GM10266 (cell line): ENCODE data around the gene TSEN2.

Experiments used
- DNase-seq: peaks from one replicate; pipeline ENCODE4 v3.0.0; 2012; ENCODE audit errors: extremely low spot score
- TF ChIP-seq, protein P1 (sequence below): IDR thresholded peaks from 2 replicates; pipeline ENCODE4 v1.5.1; 2012; ENCODE audit warnings: mild to moderate bottlenecking, low read depth; ENCODE audit not compliant: control insufficient read depth, insufficient read depth; ENCODE audit errors: missing control alignments

The TSEN2 gene

DNA sequence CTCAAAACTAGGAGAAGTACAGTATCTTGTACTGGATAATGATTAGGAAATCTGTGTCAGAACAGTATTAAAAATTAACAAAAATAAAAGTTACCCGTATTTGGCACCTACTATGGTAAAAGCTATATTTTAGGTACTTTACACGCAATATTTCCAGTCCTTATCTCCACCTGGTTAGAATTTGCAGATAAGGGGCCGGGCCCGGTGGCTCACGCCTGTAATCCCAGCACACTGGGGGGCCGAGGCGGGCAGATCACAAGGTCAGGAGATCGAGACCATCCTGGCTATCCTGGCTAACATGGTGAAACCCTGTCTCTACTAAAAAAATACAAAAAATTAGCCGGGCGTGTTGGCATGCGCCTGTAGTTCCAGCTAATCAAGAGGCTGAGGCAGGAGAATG is 32.6 kb downstream of the TSEN2 start:
- TF ChIP-seq, protein P1, sequence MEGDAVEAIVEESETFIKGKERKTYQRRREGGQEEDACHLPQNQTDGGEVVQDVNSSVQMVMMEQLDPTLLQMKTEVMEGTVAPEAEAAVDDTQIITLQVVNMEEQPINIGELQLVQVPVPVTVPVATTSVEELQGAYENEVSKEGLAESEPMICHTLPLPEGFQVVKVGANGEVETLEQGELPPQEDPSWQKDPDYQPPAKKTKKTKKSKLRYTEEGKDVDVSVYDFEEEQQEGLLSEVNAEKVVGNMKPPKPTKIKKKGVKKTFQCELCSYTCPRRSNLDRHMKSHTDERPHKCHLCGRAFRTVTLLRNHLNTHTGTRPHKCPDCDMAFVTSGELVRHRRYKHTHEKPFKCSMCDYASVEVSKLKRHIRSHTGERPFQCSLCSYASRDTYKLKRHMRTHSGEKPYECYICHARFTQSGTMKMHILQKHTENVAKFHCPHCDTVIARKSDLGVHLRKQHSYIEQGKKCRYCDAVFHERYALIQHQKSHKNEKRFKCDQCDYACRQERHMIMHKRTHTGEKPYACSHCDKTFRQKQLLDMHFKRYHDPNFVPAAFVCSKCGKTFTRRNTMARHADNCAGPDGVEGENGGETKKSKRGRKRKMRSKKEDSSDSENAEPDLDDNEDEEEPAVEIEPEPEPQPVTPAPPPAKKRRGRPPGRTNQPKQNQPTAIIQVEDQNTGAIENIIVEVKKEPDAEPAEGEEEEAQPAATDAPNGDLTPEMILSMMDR: no peak
- no peak for DNase-seq

DNA sequence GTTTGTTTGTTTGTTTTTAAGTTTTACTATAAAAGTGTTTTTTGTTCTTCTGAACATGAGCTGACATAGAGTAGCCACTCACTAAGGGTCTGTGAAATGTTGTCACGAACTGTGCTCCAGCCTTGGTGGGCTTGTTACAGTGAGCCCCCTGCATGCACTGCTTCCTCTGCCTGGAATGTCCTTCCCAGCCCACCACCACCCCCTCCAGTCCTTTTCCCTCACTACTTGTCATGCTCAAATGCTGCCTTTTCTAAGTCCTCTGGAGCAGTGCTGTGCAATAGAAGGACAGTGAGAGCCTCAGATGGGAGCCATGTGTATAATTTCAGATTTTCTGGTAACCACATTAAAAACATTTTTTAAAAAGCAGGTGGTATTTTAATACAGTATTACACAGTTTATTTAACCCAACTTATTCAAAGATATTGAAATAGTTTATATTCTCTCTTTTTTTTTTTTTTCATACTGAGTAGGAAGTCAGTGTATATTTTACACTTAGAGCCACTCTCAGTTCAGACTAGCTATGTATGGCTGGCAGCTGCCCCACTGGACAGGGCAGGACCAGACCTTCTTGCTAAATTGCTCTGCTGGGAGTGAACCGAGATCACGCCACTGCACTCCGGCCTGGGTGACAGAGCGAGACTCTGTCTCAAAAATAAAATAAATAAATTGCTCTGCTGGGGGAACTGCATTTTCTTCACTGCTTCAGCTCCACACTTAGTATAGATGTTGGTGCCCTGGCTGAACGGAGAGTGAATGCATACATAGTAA is 34.2 kb downstream of the TSEN2 start:
- TF ChIP-seq, protein P1: no peak
- DNase-seq: no peak

DNA sequence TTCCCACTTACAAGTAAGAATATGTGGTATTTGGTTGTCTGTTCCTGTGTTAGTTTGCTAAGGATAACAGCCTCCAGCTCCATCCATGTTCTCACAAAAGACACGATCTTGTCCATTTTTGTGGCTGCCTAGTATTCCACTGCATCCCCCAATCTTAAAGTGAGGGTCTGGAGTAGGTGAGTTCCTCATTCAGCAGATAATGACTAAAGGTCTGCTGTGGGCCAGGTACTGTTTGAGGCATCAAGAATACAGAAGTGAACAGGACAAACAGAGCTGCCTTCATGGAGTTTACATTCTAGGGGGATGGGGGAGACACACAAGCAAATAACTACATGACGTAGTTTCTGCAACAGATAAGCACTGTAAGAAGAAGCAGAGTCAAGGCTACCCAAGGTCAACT is 36.7 kb downstream of the TSEN2 start:
- TF ChIP-seq, protein P1: no peak
- DNase-seq: no peak

DNA sequence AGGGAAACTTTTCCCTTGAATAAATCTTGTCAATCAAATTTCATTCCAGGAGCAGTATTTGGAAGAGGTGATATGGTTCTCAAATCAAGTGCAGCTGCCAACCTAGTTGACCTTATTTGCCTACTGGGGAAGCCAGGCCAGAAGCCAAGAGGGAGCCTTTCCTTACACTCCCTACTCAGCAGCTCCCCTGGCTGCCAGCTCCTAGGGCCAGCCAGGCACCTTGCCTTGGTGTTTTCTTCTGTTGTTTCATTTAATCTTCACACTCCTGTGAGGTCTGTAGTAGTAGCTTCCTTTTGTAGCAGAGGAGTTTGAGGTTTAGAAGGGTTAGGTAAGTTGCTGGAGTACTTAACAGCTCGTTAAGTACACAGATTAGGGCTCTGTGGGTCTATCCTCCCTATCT is 38.4 kb downstream of the TSEN2 start:
- TF ChIP-seq, protein P1: no peak
- no peak for DNase-seq

DNA sequence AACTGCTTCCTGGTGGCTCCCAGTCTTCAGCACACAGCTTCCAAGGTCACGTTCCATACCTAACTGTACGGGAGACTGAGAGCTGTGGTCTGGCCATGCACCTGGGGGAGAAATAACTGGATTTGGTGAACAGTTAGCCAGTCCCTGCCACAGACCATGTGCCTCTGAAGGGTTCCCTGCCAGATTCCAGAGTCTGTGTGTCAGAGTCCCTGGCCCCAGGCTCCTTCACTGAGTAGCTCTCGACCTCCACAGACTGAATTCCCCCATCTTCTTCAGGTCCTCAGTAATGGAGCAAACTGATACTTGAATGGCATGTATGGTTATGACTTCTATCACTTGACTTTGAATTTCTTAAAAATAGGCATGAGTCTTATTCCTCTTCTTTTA is 43.5 kb downstream of the TSEN2 start:
- TF ChIP-seq, protein P1: no peak
- no peak for DNase-seq

DNA sequence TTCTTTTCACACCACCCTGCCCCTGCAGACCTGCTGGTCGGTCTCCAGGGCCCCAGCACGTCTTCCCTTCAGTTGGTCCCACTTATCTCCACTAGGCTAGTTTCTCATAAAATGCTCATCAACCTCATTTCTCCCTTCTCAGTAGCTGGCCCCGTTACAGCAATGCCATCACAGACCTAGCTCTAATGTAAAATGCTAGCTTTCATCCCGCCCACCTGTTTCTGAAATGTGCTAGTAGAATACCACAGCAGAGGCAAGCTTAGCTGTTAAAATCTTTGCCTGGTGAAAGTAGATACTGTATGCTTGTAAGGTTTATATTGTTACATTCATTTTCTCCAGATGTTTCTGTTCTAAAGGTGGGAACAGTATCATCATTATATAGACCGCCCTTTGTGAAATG is 47.9 kb downstream of the TSEN2 start:
- TF ChIP-seq, protein P1: no peak
- DNase-seq: no peak

DNA sequence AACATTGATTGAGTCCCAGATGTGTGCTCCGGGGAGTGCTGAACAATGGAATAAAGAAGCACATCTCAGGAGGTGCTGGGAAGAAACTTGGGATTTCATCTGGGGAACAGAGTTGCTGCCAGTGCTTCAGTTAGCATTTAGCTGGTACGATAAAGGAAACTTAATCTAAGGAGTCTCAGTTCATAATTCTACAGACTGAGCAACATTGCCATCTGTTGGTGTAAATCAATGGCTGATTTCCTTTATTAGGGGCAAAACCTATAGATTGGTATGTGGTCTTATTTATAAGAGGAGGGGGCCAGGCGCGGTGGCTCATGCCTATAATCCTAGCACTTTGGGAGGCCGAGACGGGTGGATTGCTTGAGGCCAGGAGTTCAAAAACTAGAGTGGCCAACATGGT is 52.1 kb downstream of the TSEN2 start:
- TF ChIP-seq, protein P1: no peak
- DNase-seq: no peak
